ENCODE data around the gene NMT1. TPM values are rescaled to one million over a fixed set of nuclear protein-coding genes. Genes with fewer than 3 reads are reported as not detected.

NMT1 gene
- total RNA-seq, 1 experiment from 2014 or later = 152 TPM

- no peak for ATAC-seq
- Mint-ChIP-seq H3K36me3 (no peaks in the 10 kb centered on the region), H3K9me3 (no peaks in the 10 kb centered on the region), H3K27me3 (ENCODE audit: low read depth) (no peaks in the 10 kb centered on the region), H3K4me1 (peaks cover 28% of the 10 kb centered on the region), H3K27ac (peak overlapping the region; percentile 97), H3K4me3 (peak overlapping the region; percentile 92)
- ChIA-PET POLR2A (interaction anchor here (0.5 to 0.7 kb wide), 3 partner anchors 12 to 143 kb away, joined by 3 to 4 read pairs (median 4); no protein-coding TSS in a partner anchor), CTCF (interaction anchor here (0.6 to 3.4 kb wide), 9 partner anchors 10 to 272 kb away, joined by 3 to 16 read pairs (median 4); partner anchors contain the start of genes ACBD4 and C1QL1)
- TF ChIP-seq, protein P1, sequence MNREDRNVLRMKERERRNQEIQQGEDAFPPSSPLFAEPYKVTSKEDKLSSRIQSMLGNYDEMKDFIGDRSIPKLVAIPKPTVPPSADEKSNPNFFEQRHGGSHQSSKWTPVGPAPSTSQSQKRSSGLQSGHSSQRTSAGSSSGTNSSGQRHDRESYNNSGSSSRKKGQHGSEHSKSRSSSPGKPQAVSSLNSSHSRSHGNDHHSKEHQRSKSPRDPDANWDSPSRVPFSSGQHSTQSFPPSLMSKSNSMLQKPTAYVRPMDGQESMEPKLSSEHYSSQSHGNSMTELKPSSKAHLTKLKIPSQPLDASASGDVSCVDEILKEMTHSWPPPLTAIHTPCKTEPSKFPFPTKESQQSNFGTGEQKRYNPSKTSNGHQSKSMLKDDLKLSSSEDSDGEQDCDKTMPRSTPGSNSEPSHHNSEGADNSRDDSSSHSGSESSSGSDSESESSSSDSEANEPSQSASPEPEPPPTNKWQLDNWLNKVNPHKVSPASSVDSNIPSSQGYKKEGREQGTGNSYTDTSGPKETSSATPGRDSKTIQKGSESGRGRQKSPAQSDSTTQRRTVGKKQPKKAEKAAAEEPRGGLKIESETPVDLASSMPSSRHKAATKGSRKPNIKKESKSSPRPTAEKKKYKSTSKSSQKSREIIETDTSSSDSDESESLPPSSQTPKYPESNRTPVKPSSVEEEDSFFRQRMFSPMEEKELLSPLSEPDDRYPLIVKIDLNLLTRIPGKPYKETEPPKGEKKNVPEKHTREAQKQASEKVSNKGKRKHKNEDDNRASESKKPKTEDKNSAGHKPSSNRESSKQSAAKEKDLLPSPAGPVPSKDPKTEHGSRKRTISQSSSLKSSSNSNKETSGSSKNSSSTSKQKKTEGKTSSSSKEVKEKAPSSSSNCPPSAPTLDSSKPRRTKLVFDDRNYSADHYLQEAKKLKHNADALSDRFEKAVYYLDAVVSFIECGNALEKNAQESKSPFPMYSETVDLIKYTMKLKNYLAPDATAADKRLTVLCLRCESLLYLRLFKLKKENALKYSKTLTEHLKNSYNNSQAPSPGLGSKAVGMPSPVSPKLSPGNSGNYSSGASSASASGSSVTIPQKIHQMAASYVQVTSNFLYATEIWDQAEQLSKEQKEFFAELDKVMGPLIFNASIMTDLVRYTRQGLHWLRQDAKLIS (CRISPR knock-in tag; IDR thresholded peaks at IDR 0.05; ENCODE audit: borderline replicate concordance) = no peak
- TF ChIP-seq, protein P2, sequence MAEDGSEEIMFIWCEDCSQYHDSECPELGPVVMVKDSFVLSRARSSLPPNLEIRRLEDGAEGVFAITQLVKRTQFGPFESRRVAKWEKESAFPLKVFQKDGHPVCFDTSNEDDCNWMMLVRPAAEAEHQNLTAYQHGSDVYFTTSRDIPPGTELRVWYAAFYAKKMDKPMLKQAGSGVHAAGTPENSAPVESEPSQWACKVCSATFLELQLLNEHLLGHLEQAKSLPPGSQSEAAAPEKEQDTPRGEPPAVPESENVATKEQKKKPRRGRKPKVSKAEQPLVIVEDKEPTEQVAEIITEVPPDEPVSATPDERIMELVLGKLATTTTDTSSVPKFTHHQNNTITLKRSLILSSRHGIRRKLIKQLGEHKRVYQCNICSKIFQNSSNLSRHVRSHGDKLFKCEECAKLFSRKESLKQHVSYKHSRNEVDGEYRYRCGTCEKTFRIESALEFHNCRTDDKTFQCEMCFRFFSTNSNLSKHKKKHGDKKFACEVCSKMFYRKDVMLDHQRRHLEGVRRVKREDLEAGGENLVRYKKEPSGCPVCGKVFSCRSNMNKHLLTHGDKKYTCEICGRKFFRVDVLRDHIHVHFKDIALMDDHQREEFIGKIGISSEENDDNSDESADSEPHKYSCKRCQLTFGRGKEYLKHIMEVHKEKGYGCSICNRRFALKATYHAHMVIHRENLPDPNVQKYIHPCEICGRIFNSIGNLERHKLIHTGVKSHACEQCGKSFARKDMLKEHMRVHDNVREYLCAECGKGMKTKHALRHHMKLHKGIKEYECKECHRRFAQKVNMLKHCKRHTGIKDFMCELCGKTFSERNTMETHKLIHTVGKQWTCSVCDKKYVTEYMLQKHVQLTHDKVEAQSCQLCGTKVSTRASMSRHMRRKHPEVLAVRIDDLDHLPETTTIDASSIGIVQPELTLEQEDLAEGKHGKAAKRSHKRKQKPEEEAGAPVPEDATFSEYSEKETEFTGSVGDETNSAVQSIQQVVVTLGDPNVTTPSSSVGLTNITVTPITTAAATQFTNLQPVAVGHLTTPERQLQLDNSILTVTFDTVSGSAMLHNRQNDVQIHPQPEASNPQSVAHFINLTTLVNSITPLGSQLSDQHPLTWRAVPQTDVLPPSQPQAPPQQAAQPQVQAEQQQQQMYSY (CRISPR knock-in tag; IDR thresholded peaks at IDR 0.05) = peak; percentile 48
- DNase-seq (ENCODE audit: low spot score) = no peak
Observed at GRCh38 chr17:45050481-45051059, 10.5 kb upstream of the NMT1 start.

GRCh38 chr17:45051060-45051719, 9.9 kb upstream of the NMT1 start, which contains the start of gene DCAKD:
DCAKD (minus strand) TSS chr17:45051632; CDS start chr17:45034885, 16,747 bp downstream.
- peak; percentile 91 for DNase-seq (ENCODE audit: low spot score)
- Mint-ChIP-seq H3K9me3 (no peaks in the 10 kb centered on the region), H3K4me1 (peaks cover 25% of the 10 kb centered on the region), H3K27me3 (ENCODE audit: low read depth) (no peaks in the 10 kb centered on the region), H3K4me3 (peak within 1 kb of the TSS; percentile 92), H3K27ac (peak within 1 kb of the TSS; percentile 97), H3K36me3 (no peaks in the 10 kb centered on the region)
- ChIA-PET POLR2A (interaction anchor here (0.5 to 0.7 kb wide), 3 partner anchors 12 to 142 kb away, joined by 3 to 4 read pairs (median 4); no protein-coding TSS in a partner anchor), CTCF (interaction anchor here (0.6 to 3.4 kb wide), 9 partner anchors 11 to 272 kb away, joined by 3 to 16 read pairs (median 4); partner anchors contain the start of genes ACBD4 and C1QL1)
- peak; percentile 99 for ATAC-seq
- TF ChIP-seq, protein P3, sequence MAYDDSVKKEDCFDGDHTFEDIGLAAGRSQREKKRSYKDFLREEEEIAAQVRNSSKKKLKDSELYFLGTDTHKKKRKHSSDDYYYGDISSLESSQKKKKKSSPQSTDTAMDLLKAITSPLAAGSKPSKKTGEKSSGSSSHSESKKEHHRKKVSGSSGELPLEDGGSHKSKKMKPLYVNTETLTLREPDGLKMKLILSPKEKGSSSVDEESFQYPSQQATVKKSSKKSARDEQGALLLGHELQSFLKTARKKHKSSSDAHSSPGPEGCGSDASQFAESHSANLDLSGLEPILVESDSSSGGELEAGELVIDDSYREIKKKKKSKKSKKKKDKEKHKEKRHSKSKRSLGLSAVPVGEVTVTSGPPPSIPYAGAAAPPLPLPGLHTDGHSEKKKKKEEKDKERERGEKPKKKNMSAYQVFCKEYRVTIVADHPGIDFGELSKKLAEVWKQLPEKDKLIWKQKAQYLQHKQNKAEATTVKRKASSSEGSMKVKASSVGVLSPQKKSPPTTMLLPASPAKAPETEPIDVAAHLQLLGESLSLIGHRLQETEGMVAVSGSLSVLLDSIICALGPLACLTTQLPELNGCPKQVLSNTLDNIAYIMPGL (CRISPR knock-in tag; IDR thresholded peaks at IDR 0.05) = peak; percentile 59; the same call in 1 of the 2 replicates
- TF ChIP-seq GABPB1 (CRISPR knock-in tag; IDR thresholded peaks at IDR 0.05) = 0 out of 2 replicates have a peak, but pooled peaks have one; percentile 25
- TF ChIP-seq FOXP1 (CRISPR knock-in tag; IDR thresholded peaks at IDR 0.05; ENCODE audit: borderline replicate concordance) = peak; percentile 59; the same call in 1 of the 2 replicates
- TF ChIP-seq NFE2L1 (CRISPR knock-in tag; IDR thresholded peaks at IDR 0.05) = no peak
- TF ChIP-seq, protein P4, sequence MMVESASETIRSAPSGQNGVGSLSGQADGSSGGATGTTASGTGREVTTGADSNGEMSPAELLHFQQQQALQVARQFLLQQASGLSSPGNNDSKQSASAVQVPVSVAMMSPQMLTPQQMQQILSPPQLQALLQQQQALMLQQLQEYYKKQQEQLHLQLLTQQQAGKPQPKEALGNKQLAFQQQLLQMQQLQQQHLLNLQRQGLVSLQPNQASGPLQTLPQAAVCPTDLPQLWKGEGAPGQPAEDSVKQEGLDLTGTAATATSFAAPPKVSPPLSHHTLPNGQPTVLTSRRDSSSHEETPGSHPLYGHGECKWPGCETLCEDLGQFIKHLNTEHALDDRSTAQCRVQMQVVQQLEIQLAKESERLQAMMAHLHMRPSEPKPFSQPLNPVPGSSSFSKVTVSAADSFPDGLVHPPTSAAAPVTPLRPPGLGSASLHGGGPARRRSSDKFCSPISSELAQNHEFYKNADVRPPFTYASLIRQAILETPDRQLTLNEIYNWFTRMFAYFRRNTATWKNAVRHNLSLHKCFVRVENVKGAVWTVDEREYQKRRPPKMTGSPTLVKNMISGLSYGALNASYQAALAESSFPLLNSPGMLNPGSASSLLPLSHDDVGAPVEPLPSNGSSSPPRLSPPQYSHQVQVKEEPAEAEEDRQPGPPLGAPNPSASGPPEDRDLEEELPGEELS (CRISPR knock-in tag; IDR thresholded peaks at IDR 0.05) = 0 out of 2 replicates have a peak, but pooled peaks have one; percentile 40
- no peak for TF ChIP-seq E2F1 (CRISPR knock-in tag; IDR thresholded peaks at IDR 0.05)
- TF ChIP-seq, protein P5, sequence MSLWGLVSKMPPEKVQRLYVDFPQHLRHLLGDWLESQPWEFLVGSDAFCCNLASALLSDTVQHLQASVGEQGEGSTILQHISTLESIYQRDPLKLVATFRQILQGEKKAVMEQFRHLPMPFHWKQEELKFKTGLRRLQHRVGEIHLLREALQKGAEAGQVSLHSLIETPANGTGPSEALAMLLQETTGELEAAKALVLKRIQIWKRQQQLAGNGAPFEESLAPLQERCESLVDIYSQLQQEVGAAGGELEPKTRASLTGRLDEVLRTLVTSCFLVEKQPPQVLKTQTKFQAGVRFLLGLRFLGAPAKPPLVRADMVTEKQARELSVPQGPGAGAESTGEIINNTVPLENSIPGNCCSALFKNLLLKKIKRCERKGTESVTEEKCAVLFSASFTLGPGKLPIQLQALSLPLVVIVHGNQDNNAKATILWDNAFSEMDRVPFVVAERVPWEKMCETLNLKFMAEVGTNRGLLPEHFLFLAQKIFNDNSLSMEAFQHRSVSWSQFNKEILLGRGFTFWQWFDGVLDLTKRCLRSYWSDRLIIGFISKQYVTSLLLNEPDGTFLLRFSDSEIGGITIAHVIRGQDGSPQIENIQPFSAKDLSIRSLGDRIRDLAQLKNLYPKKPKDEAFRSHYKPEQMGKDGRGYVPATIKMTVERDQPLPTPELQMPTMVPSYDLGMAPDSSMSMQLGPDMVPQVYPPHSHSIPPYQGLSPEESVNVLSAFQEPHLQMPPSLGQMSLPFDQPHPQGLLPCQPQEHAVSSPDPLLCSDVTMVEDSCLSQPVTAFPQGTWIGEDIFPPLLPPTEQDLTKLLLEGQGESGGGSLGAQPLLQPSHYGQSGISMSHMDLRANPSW (CRISPR knock-in tag; conservative IDR thresholded peaks at IDR 0.05; ENCODE audit: low read depth) = no peak
- no peak for TF ChIP-seq PRRX2 (CRISPR knock-in tag; IDR thresholded peaks at IDR 0.05)
- no peak for TF ChIP-seq NFATC4 (CRISPR knock-in tag; IDR thresholded peaks at IDR 0.05)
- 0 out of 2 replicates have a peak, but pooled peaks have one; percentile 50 for TF ChIP-seq JUN (CRISPR knock-in tag; IDR thresholded peaks at IDR 0.05)
- TF ChIP-seq, protein P6, sequence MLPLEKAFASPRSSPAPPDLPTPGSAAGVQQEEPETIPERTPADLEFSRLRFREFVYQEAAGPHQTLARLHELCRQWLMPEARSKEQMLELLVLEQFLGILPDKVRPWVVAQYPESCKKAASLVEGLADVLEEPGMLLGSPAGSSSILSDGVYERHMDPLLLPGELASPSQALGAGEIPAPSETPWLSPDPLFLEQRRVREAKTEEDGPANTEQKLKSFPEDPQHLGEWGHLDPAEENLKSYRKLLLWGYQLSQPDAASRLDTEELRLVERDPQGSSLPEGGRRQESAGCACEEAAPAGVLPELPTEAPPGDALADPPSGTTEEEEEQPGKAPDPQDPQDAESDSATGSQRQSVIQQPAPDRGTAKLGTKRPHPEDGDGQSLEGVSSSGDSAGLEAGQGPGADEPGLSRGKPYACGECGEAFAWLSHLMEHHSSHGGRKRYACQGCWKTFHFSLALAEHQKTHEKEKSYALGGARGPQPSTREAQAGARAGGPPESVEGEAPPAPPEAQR (CRISPR knock-in tag; IDR thresholded peaks at IDR 0.05) = no peak
- 0 out of 2 replicates have a peak, but pooled peaks have one; percentile 53 for TF ChIP-seq CREM (CRISPR knock-in tag; IDR thresholded peaks at IDR 0.05)
